HG03457 (cell line): ENCODE data around the gene TNFAIP3.

Experiments used
- ATAC-seq: cut with Tn5 transposase; IDR thresholded peaks from one replicate; pipeline ENCODE4 v1.9.1; 2021; ENCODE audit warnings: moderate number of reproducible peaks; ENCODE audit not compliant: unreplicated experiment

Gene TNFAIP3

GRCh38 chr6:137896647-137897046, 29.6 kb downstream of the TNFAIP3 start:
- no peak for ATAC-seq

GRCh38 chr6:137900815-137901214, 33.8 kb downstream of the TNFAIP3 start:
- no peak for ATAC-seq

- ATAC-seq = no peak
These were observed 34.4 kb downstream of the TNFAIP3 start for GRCh38 chr6:137901454-137901853.

- no peak for ATAC-seq
These were observed 35.6 kb downstream of the TNFAIP3 start for GRCh38 chr6:137902699-137903098.

GRCh38 chr6:137903274-137903932, 36.3 kb downstream of the TNFAIP3 start:
- no peak for ATAC-seq

GRCh38 chr6:137903933-137904821, 37.1 kb downstream of the TNFAIP3 start:
- peak; percentile 69 for ATAC-seq

- peak; percentile 40 for ATAC-seq
These were observed 38.0 kb downstream of the TNFAIP3 start for GRCh38 chr6:137904822-137905617.

GRCh38 chr6:137906020-137906472, 39.0 kb downstream of the TNFAIP3 start:
- no peak for ATAC-seq

- ATAC-seq = no peak
These were observed 40.1 kb downstream of the TNFAIP3 start for GRCh38 chr6:137907170-137907569.

- no peak for ATAC-seq
These were observed 42.5 kb downstream of the TNFAIP3 start for GRCh38 chr6:137909533-137909932.

GRCh38 chr6:137910424-137910834, 43.4 kb downstream of the TNFAIP3 start:
- ATAC-seq = no peak

GRCh38 chr6:137910843-137911456, 43.9 kb downstream of the TNFAIP3 start:
- ATAC-seq = no peak

- ATAC-seq = no peak
These were observed 44.7 kb downstream of the TNFAIP3 start for GRCh38 chr6:137911675-137912191.

- no peak for ATAC-seq
These were observed 45.8 kb downstream of the TNFAIP3 start for GRCh38 chr6:137912813-137913212.

GRCh38 chr6:137913434-137913833, 46.4 kb downstream of the TNFAIP3 start:
- ATAC-seq = no peak

GRCh38 chr6:137913996-137914529, 47.0 kb downstream of the TNFAIP3 start:
- no peak for ATAC-seq

- ATAC-seq = no peak
These were observed 47.6 kb downstream of the TNFAIP3 start for GRCh38 chr6:137914530-137915193.

GRCh38 chr6:137915790-137916189, 48.7 kb downstream of the TNFAIP3 start:
- no peak for ATAC-seq

GRCh38 chr6:137917551-137918325, 50.7 kb downstream of the TNFAIP3 start:
- ATAC-seq = no peak
